Measurements from ENCODE around the gene CDH4.

DNA sequence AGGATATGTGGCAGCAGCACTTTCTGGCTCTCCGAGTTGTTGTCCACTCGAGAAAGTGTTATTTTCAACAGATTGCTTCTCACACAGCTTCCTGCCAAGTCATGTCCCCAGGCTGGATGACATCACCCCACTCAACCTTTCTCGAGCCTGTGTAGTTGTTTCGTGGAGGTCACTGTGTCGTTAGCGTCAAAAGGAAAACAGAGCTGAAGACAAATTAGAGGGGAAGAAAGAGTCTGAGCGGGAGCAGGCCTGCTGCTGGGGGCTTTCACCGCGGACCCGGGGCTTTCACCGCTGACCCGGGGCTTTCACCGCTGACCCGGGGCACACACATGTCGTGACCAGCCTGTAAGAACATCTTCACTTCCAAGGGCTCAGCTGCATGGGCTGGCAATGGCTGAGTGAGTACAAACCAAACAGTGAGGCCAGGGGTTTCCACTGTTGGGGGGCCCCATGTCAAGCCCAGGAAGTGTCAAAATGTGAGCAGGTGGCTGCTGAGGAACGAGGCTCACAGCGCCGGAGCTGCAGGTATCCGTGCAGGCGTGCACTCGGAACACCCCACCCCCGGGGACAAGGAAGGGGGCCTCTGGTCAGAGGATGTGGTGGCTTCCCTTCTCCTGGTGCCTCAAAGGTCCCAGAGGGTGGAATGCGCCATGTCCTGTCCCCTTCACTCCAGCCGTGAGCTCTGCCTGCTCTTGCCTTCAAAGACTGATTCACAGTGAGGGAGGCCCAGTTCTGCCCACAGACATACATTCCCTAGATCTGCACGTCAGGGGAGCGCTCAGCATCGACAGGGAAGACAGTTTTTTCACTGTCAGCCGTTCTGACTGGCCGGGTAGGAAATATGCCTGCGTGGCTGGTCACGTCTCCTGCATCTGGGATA lies 447.7 kb downstream of the CDH4 start:
- TF ChIP-seq POLR2A (IDR thresholded peaks at IDR 0.05; ENCODE audit: low read length) (no peak), GATA1 (IDR thresholded peaks at IDR 0.05; ENCODE audit: low read depth, low read length) (no peak)
